Bronchial epithelial cell (primary cell): Measurements from ENCODE around the gene IQCM. TPM values are rescaled to one million over a fixed set of nuclear protein-coding genes. Genes with fewer than 3 reads are reported as not detected.

Experiments used
- DNase-seq: peaks from one replicate; pipeline ENCODE4 v3.0.0-alpha.2; 2010; ENCODE audit warnings: low read depth
- FAIRE-seq: peaks from 2 replicates; lab custom pipeline; 2011; peaks lifted over from hg19 to GRCh38; lab: Jason Lieb, UNC
- H3K27me3 ChIP-seq: 2 replicates; pipeline ENCODE4 v1.5.1; 2011; ENCODE audit warnings: low read length; ENCODE audit not compliant: control insufficient read depth, insufficient read depth
- H3K36me3 ChIP-seq: 2 replicates; pipeline ENCODE4 v1.5.1; 2011; ENCODE audit warnings: low read length; ENCODE audit not compliant: control insufficient read depth, insufficient read depth
- H3K4me3 ChIP-seq: 2 replicates; pipeline ENCODE4 v1.5.1; 2011; ENCODE audit warnings: mild to moderate bottlenecking, low read depth, low read length, control low read depth
- total RNA-seq: library from RNA; depleted of rRNA; stranded (reverse); fragments of >200 nt; gene quantifications from 2 replicates; pipeline ENCODE4 v1.2.1, GENCODE V29; 2014
- TF ChIP-seq, protein P1 (sequence below): IDR thresholded peaks from 2 replicates; pipeline ENCODE4 v1.5.1; 2011; ENCODE audit warnings: mild to moderate bottlenecking, moderate library complexity, low read length, control low read depth, inconsistent platforms; ENCODE audit not compliant: insufficient read depth, severe bottlenecking

Gene IQCM
- total RNA-seq, 1 donor from 2014 or later, result not detected

DNA sequence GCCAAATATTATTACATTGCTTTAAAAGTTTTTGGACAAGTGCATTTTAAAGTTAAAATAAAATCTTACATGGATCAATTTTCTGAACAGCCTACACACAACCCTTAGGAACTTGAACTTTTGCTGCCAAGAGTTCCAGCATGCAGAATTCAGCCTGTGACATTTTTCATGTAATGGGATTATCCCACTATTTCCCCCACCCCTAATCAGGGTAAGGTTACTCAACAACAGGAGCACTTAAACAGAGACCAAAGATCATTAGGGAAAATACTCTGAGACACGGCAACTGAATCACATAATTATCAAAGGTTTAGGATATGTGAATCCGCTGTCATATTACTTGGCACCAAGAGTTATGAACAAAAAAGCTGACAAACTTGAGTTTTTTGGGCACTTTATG lies 47.2 kb downstream of the IQCM start:
- Histone ChIP-seq H3K27me3 (no peaks in the 10 kb centered on the region), H3K36me3 (no peaks in the 10 kb centered on the region), H3K4me3 (no peak overlapping the region)
- TF ChIP-seq, protein P1, sequence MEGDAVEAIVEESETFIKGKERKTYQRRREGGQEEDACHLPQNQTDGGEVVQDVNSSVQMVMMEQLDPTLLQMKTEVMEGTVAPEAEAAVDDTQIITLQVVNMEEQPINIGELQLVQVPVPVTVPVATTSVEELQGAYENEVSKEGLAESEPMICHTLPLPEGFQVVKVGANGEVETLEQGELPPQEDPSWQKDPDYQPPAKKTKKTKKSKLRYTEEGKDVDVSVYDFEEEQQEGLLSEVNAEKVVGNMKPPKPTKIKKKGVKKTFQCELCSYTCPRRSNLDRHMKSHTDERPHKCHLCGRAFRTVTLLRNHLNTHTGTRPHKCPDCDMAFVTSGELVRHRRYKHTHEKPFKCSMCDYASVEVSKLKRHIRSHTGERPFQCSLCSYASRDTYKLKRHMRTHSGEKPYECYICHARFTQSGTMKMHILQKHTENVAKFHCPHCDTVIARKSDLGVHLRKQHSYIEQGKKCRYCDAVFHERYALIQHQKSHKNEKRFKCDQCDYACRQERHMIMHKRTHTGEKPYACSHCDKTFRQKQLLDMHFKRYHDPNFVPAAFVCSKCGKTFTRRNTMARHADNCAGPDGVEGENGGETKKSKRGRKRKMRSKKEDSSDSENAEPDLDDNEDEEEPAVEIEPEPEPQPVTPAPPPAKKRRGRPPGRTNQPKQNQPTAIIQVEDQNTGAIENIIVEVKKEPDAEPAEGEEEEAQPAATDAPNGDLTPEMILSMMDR, result no peak
- FAIRE-seq (peak; percentile 47), DNase-seq (no peak)

DNA sequence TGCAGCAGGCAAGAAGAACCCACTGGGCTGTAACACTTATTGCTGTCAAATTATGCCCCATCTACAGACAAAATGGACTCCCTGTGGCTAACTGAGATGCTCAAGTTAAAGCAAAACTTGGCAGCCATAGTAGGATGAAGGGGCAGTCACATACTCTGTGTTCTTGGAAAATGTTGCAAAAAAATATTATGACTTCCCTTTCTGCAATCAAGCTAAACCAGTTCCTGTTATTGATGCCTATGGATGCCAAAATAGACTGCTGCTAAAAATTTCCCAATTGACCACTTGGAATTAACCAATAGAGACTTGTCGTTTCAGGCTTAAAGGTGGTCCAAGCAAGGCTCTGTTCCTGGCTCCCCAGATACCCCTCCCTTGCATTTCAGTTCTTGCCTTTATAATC lies 49.5 kb downstream of the IQCM start:
- Histone ChIP-seq H3K36me3 (no peaks in the 10 kb centered on the region), H3K27me3 (no peaks in the 10 kb centered on the region), H3K4me3 (no peak overlapping the region)
- TF ChIP-seq, protein P1, result no peak
- DNase-seq, result no peak
- FAIRE-seq, result no peak

DNA sequence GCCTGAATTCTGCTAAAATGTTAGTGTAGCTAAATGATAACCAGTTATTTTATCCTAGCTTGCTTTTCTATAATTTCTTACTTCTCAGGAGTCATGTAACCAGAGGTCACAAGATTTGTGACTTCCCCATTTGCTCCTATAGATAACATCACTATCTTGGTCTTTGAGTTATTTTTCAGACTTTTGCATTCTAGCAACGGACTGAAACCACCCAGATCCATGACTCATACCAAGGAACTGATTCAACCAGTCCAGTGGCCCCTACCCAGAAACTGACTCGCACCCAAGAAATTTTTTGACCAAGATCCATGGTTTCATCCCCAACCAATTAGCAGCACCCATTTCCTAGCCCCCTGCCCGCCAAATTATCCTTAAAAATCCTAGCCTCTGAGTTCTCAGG lies 50.0 kb downstream of the IQCM start:
- Histone ChIP-seq H3K36me3 (no peaks in the 10 kb centered on the region), H3K27me3 (no peaks in the 10 kb centered on the region), H3K4me3 (no peak overlapping the region)
- DNase-seq (peak; percentile 73), FAIRE-seq (no peak)
- TF ChIP-seq, protein P1, result no peak

DNA sequence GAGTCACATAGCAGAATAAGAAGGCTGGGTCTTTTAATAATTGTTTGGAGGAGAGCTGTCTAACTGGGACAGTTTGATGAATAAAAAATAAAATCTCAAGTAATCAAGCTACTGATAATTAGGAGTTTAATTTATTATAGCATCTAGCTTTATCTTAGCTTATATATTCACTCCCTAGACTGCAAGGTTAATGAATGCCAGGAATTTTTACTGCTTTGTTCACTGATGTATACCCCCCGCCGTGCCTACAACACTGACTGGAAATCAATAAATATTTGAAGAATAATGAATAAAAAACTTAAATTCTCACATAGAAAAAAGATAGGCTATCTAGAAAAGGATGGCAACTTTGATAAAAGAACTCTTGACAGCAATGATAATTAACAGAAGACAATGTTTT lies 59.7 kb downstream of the IQCM start:
- Histone ChIP-seq H3K36me3 (no peaks in the 10 kb centered on the region), H3K4me3 (no peak overlapping the region), H3K27me3 (no peaks in the 10 kb centered on the region)
- FAIRE-seq (no peak), DNase-seq (no peak)
- TF ChIP-seq, protein P1, result no peak

DNA sequence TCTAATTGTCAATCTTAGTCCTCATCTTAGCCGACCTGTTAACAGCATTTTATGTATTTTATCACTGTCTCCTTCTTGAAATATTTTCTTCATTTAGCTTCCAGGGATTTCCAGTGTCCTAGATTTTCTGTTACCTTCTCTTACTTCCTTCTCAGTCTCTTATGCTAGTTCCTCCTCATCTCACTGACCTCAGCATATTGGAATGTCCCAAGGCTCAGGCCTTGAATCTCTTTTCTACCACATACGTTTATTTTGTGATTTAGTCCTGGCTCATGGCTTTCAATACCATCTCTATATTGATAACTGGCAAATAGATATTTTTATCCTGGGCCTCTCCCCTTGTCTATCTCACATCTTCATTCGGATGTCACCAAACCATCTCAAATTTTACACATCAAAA lies 61.1 kb downstream of the IQCM start:
- FAIRE-seq (no peak), DNase-seq (peak; percentile 59)
- H3K27me3 ChIP-seq, result no peaks in the 10 kb centered on the region
- H3K4me3 ChIP-seq, result no peak overlapping the region
- no peaks in the 10 kb centered on the region for H3K36me3 ChIP-seq
- TF ChIP-seq, protein P1, result no peak

DNA sequence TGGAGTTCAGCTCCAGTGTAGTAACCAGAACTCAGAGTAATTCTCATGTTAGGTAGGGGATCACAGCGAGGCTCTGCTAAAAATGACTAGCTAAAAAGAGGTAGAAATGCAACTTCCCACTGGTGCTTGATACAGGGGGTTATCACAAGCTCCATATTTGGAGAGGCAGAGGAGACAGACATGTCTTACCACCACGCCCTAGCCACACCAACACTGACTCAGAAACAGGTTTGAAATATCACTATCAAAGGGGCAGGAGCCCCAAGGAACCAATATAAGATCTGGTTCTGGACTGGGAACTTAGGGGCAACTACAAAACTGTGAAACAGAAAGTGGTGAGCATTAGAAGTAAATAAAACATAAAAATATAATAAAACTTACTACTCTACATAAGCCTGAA lies 62.9 kb downstream of the IQCM start:
- peak; percentile 70 for DNase-seq
- Histone ChIP-seq H3K27me3 (no peaks in the 10 kb centered on the region), H3K4me3 (no peak overlapping the region), H3K36me3 (no peaks in the 10 kb centered on the region)
- TF ChIP-seq, protein P1, result no peak
- FAIRE-seq, result no peak
